Natural killer cell (primary cell): ENCODE results near the gene FAM180B. TPM values are rescaled to one million over a fixed set of nuclear protein-coding genes. Genes with fewer than 3 reads are reported as not detected.
A peak's percentile ranks its signal among the peaks of the same experiment; 100 is the strongest.

Experiments
- ATAC-seq, 3 donors: fragments of 150-1000 bp in 2 of 3; fragments of 200-7000 bp in 1 of 3; cut with Tn5 transposase; 1 replicate in 1 of 3; 2 replicates in 2 of 3; pipeline ENCODE4 v1.10.0; 2021; ENCODE audit warnings: mild to moderate bottlenecking in 2 of 3, moderate library complexity in 2 of 3
- DNase-seq, 2 donors: peaks; one replicate each; pipeline versions ENCODE4 v3.0.0 to v3.0.0-alpha.2; 2013 to 2021; ENCODE audit warnings: mixed read lengths in 1 of 2
- H3K27ac ChIP-seq: one replicate; pipeline ENCODE4 v1.5.1; 2013; ENCODE audit warnings: mild to moderate bottlenecking, low read length
- H3K27me3 ChIP-seq: one replicate; pipeline ENCODE4 v1.6.1; 2013; ENCODE audit warnings: low read length; ENCODE audit not compliant: control insufficient read depth, insufficient read depth
- H3K36me3 ChIP-seq: one replicate; pipeline ENCODE4 v1.6.1; 2013; ENCODE audit warnings: low read length; ENCODE audit not compliant: control insufficient read depth, insufficient read depth
- H3K4me1 ChIP-seq: one replicate; pipeline ENCODE4 v1.6.1; 2013; ENCODE audit warnings: low read length; ENCODE audit not compliant: control insufficient read depth, insufficient read depth
- H3K4me3 ChIP-seq: one replicate; pipeline ENCODE4 v1.5.1; 2013; ENCODE audit warnings: low read length
- H3K9me3 ChIP-seq: one replicate; pipeline ENCODE4 v1.6.1; 2013; ENCODE audit warnings: low read length; ENCODE audit not compliant: control insufficient read depth, insufficient read depth
- H3K27ac Mint-ChIP-seq, 2 donors: one replicate each; pipeline ENCODE4 v1.8.0; 2022; ENCODE audit warnings: mild to moderate bottlenecking in 2 of 2, mixed read lengths in 2 of 2, moderate library complexity in 1 of 2
- H3K27me3 Mint-ChIP-seq, 2 donors: one replicate each; pipeline ENCODE4 v1.8.0; 2022; ENCODE audit warnings: low read depth in 2 of 2, mixed read lengths in 2 of 2
- H3K36me3 Mint-ChIP-seq: one replicate; pipeline ENCODE4 v1.8.0; 2022; ENCODE audit warnings: mixed read lengths
- H3K4me1 Mint-ChIP-seq, 2 donors: one replicate each; pipeline ENCODE4 v1.8.0; 2022; ENCODE audit warnings: mixed read lengths in 2 of 2
- H3K4me3 Mint-ChIP-seq: one replicate; pipeline ENCODE4 v1.8.0; 2022; ENCODE audit warnings: mild to moderate bottlenecking, moderate library complexity, mixed read lengths
- H3K9me3 Mint-ChIP-seq, 2 donors: one replicate each; pipeline ENCODE4 v1.8.0; 2022; ENCODE audit warnings: mixed read lengths in 2 of 2
- WGBS: methylation state at CpG from one replicate; pipeline ENCODE4 v1.1.7; 2013; ENCODE audit warnings: missing lambda C conversion rate; ENCODE audit not compliant: insufficient coverage; 5-methylcytosine and 5-hydroxymethylcytosine counted together
- intact Hi-C: fragments of 100-400 bp; cut with micrococcal nuclease; formaldehyde crosslinking; loops from one replicate; pipeline ENCODE4 v1.14.2; 2022
- total RNA-seq, 4 donors: library from RNA; stranded (reverse); fragments of 120-200 nt in 1 of 4; gene quantifications; one replicate each; pipeline versions ENCODE4 v1.2.3 to v1.2.4, GENCODE V29; 2013 to 2022
- TF ChIP-seq, protein P1 (sequence below): fragments of 200-600 bp; IDR thresholded peaks from one replicate; pipeline ENCODE4 v1.8.0; 2022; ENCODE audit warnings: antibody characterized with exemption

Gene FAM180B
- total RNA-seq, 3 donors from 2014 or later (not counting 1 experiment from before 2014, with no cell fraction given), result 0.25 TPM; not detected in 2

DNA sequence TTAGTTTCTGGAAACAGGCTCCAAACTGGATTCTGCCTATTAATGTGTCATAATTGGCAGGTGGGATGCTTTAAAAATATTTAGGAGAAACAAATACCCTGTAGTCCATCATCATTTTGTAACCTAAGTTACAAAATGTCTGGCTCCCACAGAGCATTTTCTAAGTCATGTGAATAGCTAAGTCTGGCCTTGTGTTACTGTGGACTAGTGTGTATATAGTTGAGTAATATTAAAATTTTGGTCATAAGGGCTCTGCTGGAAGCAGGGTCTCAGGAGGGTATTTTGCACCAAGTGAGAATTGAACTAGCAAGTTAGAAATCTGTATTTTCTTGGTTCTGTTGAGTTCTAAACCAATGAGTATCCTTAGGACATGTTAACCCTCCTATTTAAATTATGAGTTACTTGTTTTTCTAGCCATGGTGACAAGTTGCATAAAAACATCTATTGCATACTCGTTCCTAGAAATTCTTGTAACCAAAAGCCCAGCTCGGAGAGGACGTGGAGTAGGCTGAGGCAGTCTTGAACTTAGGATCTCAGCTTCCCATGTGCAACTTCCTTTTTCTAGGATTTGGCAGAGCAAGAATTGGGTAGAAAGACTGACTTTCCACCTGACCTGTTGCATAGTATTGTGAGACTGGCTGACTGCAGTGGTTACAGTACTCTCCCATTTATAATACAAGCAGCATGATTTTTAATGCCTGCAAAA lies 15.7 kb upstream of the FAM180B start:
- Histone ChIP-seq H3K36me3 (peaks cover 41% of the 10 kb centered on the region), H3K4me1 (peaks cover 8% of the 10 kb centered on the region), H3K9me3 (no peaks in the 10 kb centered on the region), H3K4me3 (no peak overlapping the region), H3K27me3 (no peaks in the 10 kb centered on the region), H3K27ac (no peak overlapping the region)
- no peaks in the 10 kb centered on the region for H3K27me3 Mint-ChIP-seq
- H3K4me1 Mint-ChIP-seq, result peaks cover 16% of the 10 kb centered on the region in 2 donors
- H3K36me3 Mint-ChIP-seq, result no peaks in the 10 kb centered on the region
- no peak for ATAC-seq
- no peak overlapping the region for H3K4me3 Mint-ChIP-seq
- intact Hi-C loops, result no loop called here
- TF ChIP-seq, protein P1, sequence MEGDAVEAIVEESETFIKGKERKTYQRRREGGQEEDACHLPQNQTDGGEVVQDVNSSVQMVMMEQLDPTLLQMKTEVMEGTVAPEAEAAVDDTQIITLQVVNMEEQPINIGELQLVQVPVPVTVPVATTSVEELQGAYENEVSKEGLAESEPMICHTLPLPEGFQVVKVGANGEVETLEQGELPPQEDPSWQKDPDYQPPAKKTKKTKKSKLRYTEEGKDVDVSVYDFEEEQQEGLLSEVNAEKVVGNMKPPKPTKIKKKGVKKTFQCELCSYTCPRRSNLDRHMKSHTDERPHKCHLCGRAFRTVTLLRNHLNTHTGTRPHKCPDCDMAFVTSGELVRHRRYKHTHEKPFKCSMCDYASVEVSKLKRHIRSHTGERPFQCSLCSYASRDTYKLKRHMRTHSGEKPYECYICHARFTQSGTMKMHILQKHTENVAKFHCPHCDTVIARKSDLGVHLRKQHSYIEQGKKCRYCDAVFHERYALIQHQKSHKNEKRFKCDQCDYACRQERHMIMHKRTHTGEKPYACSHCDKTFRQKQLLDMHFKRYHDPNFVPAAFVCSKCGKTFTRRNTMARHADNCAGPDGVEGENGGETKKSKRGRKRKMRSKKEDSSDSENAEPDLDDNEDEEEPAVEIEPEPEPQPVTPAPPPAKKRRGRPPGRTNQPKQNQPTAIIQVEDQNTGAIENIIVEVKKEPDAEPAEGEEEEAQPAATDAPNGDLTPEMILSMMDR, result no peak
- no peaks in the 10 kb centered on the region for H3K9me3 Mint-ChIP-seq
- H3K27ac Mint-ChIP-seq, result no peak overlapping the region
- 93% methylated on average over 3 of the region's 3 CpGs for WGBS
- DNase-seq, result no peak

DNA sequence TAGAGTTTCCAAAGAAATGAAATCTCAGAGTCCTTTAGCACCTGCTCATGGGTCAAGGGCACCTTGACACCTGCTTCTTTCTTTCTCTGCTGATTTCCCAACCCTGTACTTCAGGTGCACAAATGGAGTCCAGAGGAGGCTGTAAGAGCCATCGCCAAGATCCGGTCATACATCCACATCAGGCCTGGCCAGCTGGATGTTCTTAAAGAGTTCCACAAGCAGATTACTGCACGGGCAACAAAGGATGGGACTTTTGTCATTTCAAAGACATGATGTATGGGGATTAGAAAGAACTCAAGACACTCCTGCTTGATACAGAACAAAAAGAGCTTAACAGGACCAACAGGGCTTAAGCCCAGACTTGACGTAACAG lies 15.1 kb upstream of the FAM180B start:
- no peaks in the 10 kb centered on the region for H3K27me3 Mint-ChIP-seq
- TF ChIP-seq, protein P1, result no peak
- no peaks in the 10 kb centered on the region for H3K36me3 Mint-ChIP-seq
- Histone ChIP-seq H3K9me3 (no peaks in the 10 kb centered on the region), H3K4me1 (peaks cover 2% of the 10 kb centered on the region), H3K36me3 (peaks cover 41% of the 10 kb centered on the region), H3K27me3 (no peaks in the 10 kb centered on the region), H3K27ac (no peak overlapping the region), H3K4me3 (no peak overlapping the region)
- peak overlapping the region in 1 of 2 donors; percentile 11 for H3K27ac Mint-ChIP-seq
- WGBS, result 97% methylated on average over 4 of the region's 4 CpGs
- no peak overlapping the region for H3K4me3 Mint-ChIP-seq
- H3K4me1 Mint-ChIP-seq, result peaks cover 10 to 16% of the 10 kb centered on the region in 2 donors
- no peak for ATAC-seq
- DNase-seq, result no peak
- no peaks in the 10 kb centered on the region for H3K9me3 Mint-ChIP-seq
- intact Hi-C loops, result no loop called here

DNA sequence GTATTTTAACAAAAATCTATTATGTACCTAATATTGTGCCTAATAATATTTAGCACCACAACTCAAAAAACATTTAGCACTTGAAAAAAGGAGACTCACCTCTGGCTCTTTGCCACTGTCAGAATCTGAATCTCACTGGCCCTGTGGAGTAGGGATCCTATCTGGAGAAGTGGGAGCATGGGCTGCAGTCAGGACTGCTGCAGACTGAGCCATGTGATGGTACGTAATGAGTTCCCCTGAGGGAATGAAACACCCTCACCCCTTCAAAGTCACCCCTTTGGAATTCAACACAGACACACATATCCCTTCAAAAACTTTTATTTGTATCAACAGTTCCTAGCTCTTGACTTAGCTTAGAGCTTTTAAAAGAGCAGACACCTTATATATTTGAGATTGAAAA lies 14.6 kb upstream of the FAM180B start:
- WGBS, result 100% methylated on average over 1 of the region's 1 CpG
- H3K36me3 Mint-ChIP-seq, result no peaks in the 10 kb centered on the region
- Histone ChIP-seq H3K27ac (no peak overlapping the region), H3K9me3 (no peaks in the 10 kb centered on the region), H3K36me3 (peaks cover 41% of the 10 kb centered on the region), H3K4me3 (no peak overlapping the region), H3K4me1 (no peaks in the 10 kb centered on the region), H3K27me3 (no peaks in the 10 kb centered on the region)
- TF ChIP-seq, protein P1, result no peak
- intact Hi-C loops, result no loop called here
- no peak overlapping the region for H3K27ac Mint-ChIP-seq
- H3K9me3 Mint-ChIP-seq, result no peaks in the 10 kb centered on the region
- H3K4me3 Mint-ChIP-seq, result no peak overlapping the region
- no peaks in the 10 kb centered on the region for H3K27me3 Mint-ChIP-seq
- ATAC-seq, result no peak
- H3K4me1 Mint-ChIP-seq, result peaks cover 6 to 14% of the 10 kb centered on the region in 2 donors
- no peak for DNase-seq
